Coronary artery (tissue), 2 donors: Measurements from ENCODE around the gene CAMSAP1.

ENCODE experiments used
- DNase-seq: peaks from one replicate; pipeline ENCODE4 v3.0.0-alpha.2; 2017; ENCODE audit warnings: low spot score
- H3K27ac ChIP-seq, 2 donors: fragments of 200-600 bp; sonication (generic); one replicate each; pipeline ENCODE4 v1.5.1; 2016 to 2019
- H3K4me3 ChIP-seq: fragments of 200-600 bp; sonication (generic); 2 replicates; pipeline ENCODE4 v1.5.1; 2016; ENCODE audit warnings: mild to moderate bottlenecking, moderate library complexity
- CTCF ChIP-seq: fragments of 200-600 bp; sonication (generic); IDR thresholded peaks from one replicate; pipeline ENCODE4 v1.5.1; 2019; ENCODE audit warnings: antibody characterized with exemption

The CAMSAP1 gene

GRCh38 chr9:135890190-135891026 lies 16.9 kb downstream of the CAMSAP1 start:
- no peak overlapping the region for H3K27ac ChIP-seq
- DNase-seq: peak; percentile 38
- H3K4me3 ChIP-seq: no peak overlapping the region
- TF ChIP-seq CTCF: no peak

- DNase-seq: peak; percentile 11
- TF ChIP-seq CTCF: no peak
- Histone ChIP-seq H3K27ac (no peak overlapping the region), H3K4me3 (no peak overlapping the region)
Measured at GRCh38 chr9:135889564-135890189, 17.7 kb downstream of the CAMSAP1 start.

GRCh38 chr9:135888766-135889394 lies 18.5 kb downstream of the CAMSAP1 start:
- TF ChIP-seq CTCF: no peak
- H3K27ac ChIP-seq: no peak overlapping the region

GRCh38 chr9:135888126-135888765 lies 19.1 kb downstream of the CAMSAP1 start:
- DNase-seq: peak; percentile 53
- TF ChIP-seq CTCF: no peak
- H3K27ac ChIP-seq: no peak overlapping the region

More at GRCh38 chr9:135888766-135889394, 18.5 kb downstream of the CAMSAP1 start:
- peak; percentile 47 for DNase-seq
- no peak overlapping the region for H3K4me3 ChIP-seq

GRCh38 chr9:135887585-135888050 lies 19.7 kb downstream of the CAMSAP1 start:
- Histone ChIP-seq H3K27ac (no peak overlapping the region), H3K4me3 (peak overlapping the region; percentile 42)
- peak; percentile 67 for DNase-seq
- no peak for TF ChIP-seq CTCF

More at GRCh38 chr9:135888126-135888765, 19.1 kb downstream of the CAMSAP1 start:
- no peak overlapping the region for H3K4me3 ChIP-seq

GRCh38 chr9:135887021-135887507 lies 20.3 kb downstream of the CAMSAP1 start:
- TF ChIP-seq CTCF: no peak
- DNase-seq: peak; percentile 61
- Histone ChIP-seq H3K27ac (no peak overlapping the region), H3K4me3 (no peak overlapping the region)
